PC-3 (cell line): ENCODE measurements around the gene ETV2.
A peak's percentile ranks its signal among the peaks of the same experiment; 100 is the strongest.

Experiments used
- CTCF ChIP-seq: fragments of 300-600 bp; sonication (generic); conservative IDR thresholded peaks from 2 replicates; pipeline ENCODE4 v1.5.1; 2017; ENCODE audit warnings: antibody characterized with exemption, low read depth, mild to moderate bottlenecking, low read length
- EZH2 ChIP-seq: fragments of 300-600 bp; sonication (generic); IDR thresholded peaks from one replicate; pipeline ENCODE4 v1.6.1; 2017; ENCODE audit warnings: antibody characterized with exemption, mild to moderate bottlenecking, low read length; ENCODE audit not compliant: unreplicated experiment
- EZH2phosphoT487 ChIP-seq: fragments of 300-600 bp; sonication (generic); IDR thresholded peaks from 2 replicates; pipeline ENCODE4 v1.6.1; 2018; ENCODE audit warnings: mild to moderate bottlenecking, antibody characterized with exemption, low read length, borderline replicate concordance

- TF ChIP-seq CTCF, result peak; percentile 64
- TF ChIP-seq EZH2phosphoT487, result no peak
- TF ChIP-seq EZH2, result no peak
Measured at GRCh38 chr19:35592226-35592625, 49.3 kb upstream of the ETV2 start.
